Activated naive CD8-positive, alpha-beta T cell treated with anti-CD3 and anti-CD28 coated beads, Interleukin-2, amount 50 U/mL, for 24 hours (primary cell): ENCODE measurements around the gene IRX4.
"Not testable (repeated sequence)": the region's sequence is repeated elsewhere in the genome, so short reads cannot be mapped to it uniquely, and the experiment has no call there.

Source experiments
- ATAC-seq: fragments of 150-1000 bp; cut with Tn5 transposase; one replicate; pipeline ENCODE4 v1.10.0; 2021
- DNase-seq: peaks from one replicate; pipeline ENCODE4 v3.0.0; 2021
- H3K27ac Mint-ChIP-seq: one replicate; pipeline ENCODE4 v1.8.0; 2021; ENCODE audit warnings: mild to moderate bottlenecking, mixed read lengths
- H3K27me3 Mint-ChIP-seq: one replicate; pipeline ENCODE4 v1.8.0; 2021; ENCODE audit warnings: mixed read lengths
- H3K36me3 Mint-ChIP-seq: one replicate; pipeline ENCODE4 v1.8.0; 2021; ENCODE audit warnings: low read depth, mixed read lengths
- H3K4me1 Mint-ChIP-seq: one replicate; pipeline ENCODE4 v1.8.0; 2021; ENCODE audit warnings: mixed read lengths
- H3K4me3 Mint-ChIP-seq: one replicate; pipeline ENCODE4 v1.8.0; 2021; ENCODE audit warnings: mild to moderate bottlenecking, moderate library complexity, mixed read lengths
- H3K9me3 Mint-ChIP-seq: one replicate; pipeline ENCODE4 v1.8.0; 2021; ENCODE audit warnings: mixed read lengths

IRX4 gene

GRCh38 chr5:1852324-1852947, 30.3 kb downstream of the IRX4 start:
- no peak for ATAC-seq
- no peaks in the 10 kb centered on the region for H3K9me3 Mint-ChIP-seq
- no peaks in the 10 kb centered on the region for H3K4me1 Mint-ChIP-seq
- H3K36me3 Mint-ChIP-seq, result no peaks in the 10 kb centered on the region
- no peak overlapping the region for H3K27ac Mint-ChIP-seq
- peaks cover 37% of the 10 kb centered on the region for H3K27me3 Mint-ChIP-seq
- DNase-seq, result no peak
- no peak overlapping the region for H3K4me3 Mint-ChIP-seq

GRCh38 chr5:1851290-1851934, 31.3 kb downstream of the IRX4 start:
- ATAC-seq, result no peak
- Mint-ChIP-seq H3K9me3 (no peaks in the 10 kb centered on the region), H3K4me3 (no peak overlapping the region)

GRCh38 chr5:1850324-1851154, 32.2 kb downstream of the IRX4 start:
- no peaks in the 10 kb centered on the region for H3K4me1 Mint-ChIP-seq
- no peak overlapping the region for H3K27ac Mint-ChIP-seq
- no peaks in the 10 kb centered on the region for H3K36me3 Mint-ChIP-seq
- no peak overlapping the region for H3K4me3 Mint-ChIP-seq
- H3K27me3 Mint-ChIP-seq, result peaks cover 34% of the 10 kb centered on the region
- H3K9me3 Mint-ChIP-seq, result no peaks in the 10 kb centered on the region
- no peak for DNase-seq
- ATAC-seq, result no peak

More at GRCh38 chr5:1851290-1851934, 31.3 kb downstream of the IRX4 start:
- no peaks in the 10 kb centered on the region for H3K36me3 Mint-ChIP-seq
- no peak overlapping the region for H3K27ac Mint-ChIP-seq
- H3K27me3 Mint-ChIP-seq, result peaks cover 37% of the 10 kb centered on the region
- H3K4me1 Mint-ChIP-seq, result no peaks in the 10 kb centered on the region
- no peak for DNase-seq

DNA sequence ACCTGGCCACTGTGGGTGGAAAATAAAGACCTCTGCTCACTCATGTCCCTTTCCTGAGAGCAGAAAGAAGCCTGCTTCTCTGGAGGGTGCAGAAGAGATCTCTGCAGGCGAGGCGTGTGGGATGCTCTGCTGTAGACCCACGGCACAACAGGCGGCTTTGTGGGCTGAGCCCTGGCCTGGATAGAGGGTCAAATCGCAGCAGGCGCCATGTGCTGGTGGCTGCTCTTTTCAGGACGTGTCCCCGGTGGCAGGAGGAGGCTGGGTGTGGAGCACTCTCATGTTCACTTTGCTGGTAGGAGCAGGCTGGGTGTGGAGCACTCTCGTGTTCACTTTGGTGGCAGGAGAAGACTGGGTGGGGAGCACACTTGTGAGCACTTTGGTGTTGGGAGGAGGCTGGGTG, 35.1 kb downstream of the IRX4 start:
- H3K27me3 Mint-ChIP-seq, result peaks cover 15% of the 10 kb centered on the region
- no peaks in the 10 kb centered on the region for H3K36me3 Mint-ChIP-seq
- H3K4me1 Mint-ChIP-seq, result no peaks in the 10 kb centered on the region
- DNase-seq (no peak), ATAC-seq (no peak)
- H3K9me3 Mint-ChIP-seq, result no peaks in the 10 kb centered on the region
- no peak overlapping the region for H3K4me3 Mint-ChIP-seq
- no peak overlapping the region for H3K27ac Mint-ChIP-seq

DNA sequence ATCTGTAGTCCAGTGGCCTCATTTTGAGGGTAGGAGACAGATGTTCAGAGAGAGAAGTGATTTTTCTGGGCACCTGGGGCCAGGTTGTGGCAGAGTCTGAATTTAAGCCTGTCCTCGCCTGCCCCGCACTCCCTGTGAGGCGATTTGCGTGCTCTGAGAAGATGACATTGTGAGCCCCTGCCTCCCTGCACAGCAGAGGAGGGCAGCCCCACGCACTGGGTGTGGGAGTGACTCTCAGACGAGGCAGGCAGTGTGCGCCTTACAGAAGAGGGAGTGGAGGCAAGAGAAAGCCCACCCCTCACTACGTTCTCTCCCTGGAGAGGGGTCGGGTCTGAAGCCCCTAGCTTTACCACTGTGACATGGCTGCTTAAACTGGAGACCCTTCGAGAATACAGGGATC, 35.7 kb downstream of the IRX4 start:
- DNase-seq, result no peak
- Mint-ChIP-seq H3K36me3 (no peaks in the 10 kb centered on the region), H3K4me3 (no peak overlapping the region), H3K4me1 (no peaks in the 10 kb centered on the region), H3K9me3 (no peaks in the 10 kb centered on the region), H3K27ac (no peak overlapping the region), H3K27me3 (peaks cover 14% of the 10 kb centered on the region)
- ATAC-seq, result no peak

DNA sequence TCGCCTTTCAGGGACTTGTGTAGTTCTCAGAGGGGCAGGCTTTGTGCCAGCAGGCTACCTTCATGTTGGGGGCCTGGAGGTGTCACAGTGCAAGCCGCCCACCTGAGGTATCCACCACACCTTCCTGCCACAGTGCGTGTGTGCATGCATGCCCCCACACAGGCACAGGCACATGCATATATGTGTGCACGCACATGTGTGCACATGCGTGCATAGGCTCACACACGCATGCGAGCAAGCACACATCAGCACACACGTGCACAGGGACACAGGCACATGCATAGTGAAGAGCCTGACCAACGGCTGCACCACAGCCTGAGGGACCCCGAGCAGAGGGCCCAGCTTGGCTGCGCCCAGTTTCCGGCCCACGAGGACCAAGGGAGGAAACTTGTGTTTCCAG, 36.1 kb downstream of the IRX4 start:
- ATAC-seq, result no peak
- Mint-ChIP-seq H3K4me3 (no peak overlapping the region), H3K27ac (no peak overlapping the region), H3K27me3 (peaks cover 17% of the 10 kb centered on the region), H3K4me1 (no peaks in the 10 kb centered on the region), H3K9me3 (no peaks in the 10 kb centered on the region), H3K36me3 (no peaks in the 10 kb centered on the region)
- DNase-seq, result no peak

GRCh38 chr5:1845696-1846095, 37.0 kb downstream of the IRX4 start:
- Mint-ChIP-seq H3K36me3 (no peaks in the 10 kb centered on the region), H3K27ac (no peak overlapping the region), H3K9me3 (no peaks in the 10 kb centered on the region), H3K4me3 (no peak overlapping the region), H3K27me3 (peaks cover 14% of the 10 kb centered on the region), H3K4me1 (no peaks in the 10 kb centered on the region)
- DNase-seq, result no peak
- no peak for ATAC-seq

- no peaks in the 10 kb centered on the region for H3K4me1 Mint-ChIP-seq
- no peak overlapping the region for H3K4me3 Mint-ChIP-seq
Measured at GRCh38 chr5:1844708-1845436, 37.9 kb downstream of the IRX4 start.

DNA sequence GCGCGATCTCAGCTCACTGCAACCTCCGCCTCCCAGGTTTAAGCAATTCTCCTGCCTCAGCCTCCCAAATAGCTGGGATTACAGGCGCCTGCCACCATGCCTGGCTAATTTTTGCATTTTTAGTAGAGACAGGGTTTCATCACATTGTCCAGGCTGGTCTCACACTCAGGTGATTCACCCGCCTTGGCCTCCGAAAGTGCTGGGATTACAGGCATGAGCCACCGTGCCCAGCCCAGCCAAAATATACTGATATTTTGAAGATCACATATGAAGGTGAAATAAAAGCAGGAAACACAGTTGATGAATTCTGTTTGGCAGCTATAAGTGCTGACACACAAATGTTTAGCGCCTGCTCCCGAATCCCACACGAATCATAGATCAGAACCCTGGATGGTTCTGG, 39.0 kb downstream of the IRX4 start:
- not testable (repeated sequence) for H3K4me3 Mint-ChIP-seq, H3K36me3 Mint-ChIP-seq, H3K4me1 Mint-ChIP-seq, H3K27ac Mint-ChIP-seq, H3K9me3 Mint-ChIP-seq, ATAC-seq, DNase-seq
- H3K27me3 Mint-ChIP-seq, result peaks cover 18% of the 10 kb centered on the region

More at GRCh38 chr5:1844708-1845436, 37.9 kb downstream of the IRX4 start:
- DNase-seq (no peak), ATAC-seq (no peak)
- Mint-ChIP-seq H3K36me3 (no peaks in the 10 kb centered on the region), H3K27me3 (peaks cover 13% of the 10 kb centered on the region), H3K9me3 (no peaks in the 10 kb centered on the region), H3K27ac (no peak overlapping the region)

- no peaks in the 10 kb centered on the region for H3K4me1 Mint-ChIP-seq
Measured at GRCh38 chr5:1842004-1842819, 40.5 kb downstream of the IRX4 start.

GRCh38 chr5:1840741-1841521, 41.8 kb downstream of the IRX4 start:
- no peak for DNase-seq
- no peak for ATAC-seq
- Mint-ChIP-seq H3K4me1 (no peaks in the 10 kb centered on the region), H3K4me3 (no peak overlapping the region), H3K27me3 (peaks cover 16% of the 10 kb centered on the region), H3K27ac (no peak overlapping the region), H3K36me3 (no peaks in the 10 kb centered on the region), H3K9me3 (no peaks in the 10 kb centered on the region)

More at GRCh38 chr5:1842004-1842819, 40.5 kb downstream of the IRX4 start:
- Mint-ChIP-seq H3K36me3 (no peaks in the 10 kb centered on the region), H3K4me3 (no peak overlapping the region), H3K27ac (no peak overlapping the region), H3K27me3 (peaks cover 16% of the 10 kb centered on the region), H3K9me3 (no peaks in the 10 kb centered on the region)
- ATAC-seq, result no peak
- DNase-seq, result no peak

GRCh38 chr5:1840071-1840547, 42.6 kb downstream of the IRX4 start:
- Mint-ChIP-seq H3K4me3 (no peak overlapping the region), H3K27ac (no peak overlapping the region), H3K9me3 (no peaks in the 10 kb centered on the region), H3K36me3 (no peaks in the 10 kb centered on the region), H3K4me1 (no peaks in the 10 kb centered on the region), H3K27me3 (peaks cover 16% of the 10 kb centered on the region)
- DNase-seq, result no peak
- ATAC-seq, result no peak

GRCh38 chr5:1838013-1838412, 44.7 kb downstream of the IRX4 start:
- Mint-ChIP-seq H3K9me3 (no peaks in the 10 kb centered on the region), H3K4me1 (no peaks in the 10 kb centered on the region), H3K27me3 (peaks cover 16% of the 10 kb centered on the region), H3K36me3 (no peaks in the 10 kb centered on the region), H3K27ac (no peak overlapping the region), H3K4me3 (no peak overlapping the region)
- no peak for ATAC-seq
- DNase-seq, result no peak
